ENCODE data around the gene CDC42BPA. TPM values are rescaled to one million over a fixed set of nuclear protein-coding genes. Genes with fewer than 3 reads are reported as not detected.

Gene CDC42BPA
- total and polyA plus RNA-seq, 2 of the 13 experiments (the other 11 are each of a cell fraction or from before 2014, with no cell fraction given): 6.5 to 16.0 TPM

- TF ChIP-seq, protein P1, sequence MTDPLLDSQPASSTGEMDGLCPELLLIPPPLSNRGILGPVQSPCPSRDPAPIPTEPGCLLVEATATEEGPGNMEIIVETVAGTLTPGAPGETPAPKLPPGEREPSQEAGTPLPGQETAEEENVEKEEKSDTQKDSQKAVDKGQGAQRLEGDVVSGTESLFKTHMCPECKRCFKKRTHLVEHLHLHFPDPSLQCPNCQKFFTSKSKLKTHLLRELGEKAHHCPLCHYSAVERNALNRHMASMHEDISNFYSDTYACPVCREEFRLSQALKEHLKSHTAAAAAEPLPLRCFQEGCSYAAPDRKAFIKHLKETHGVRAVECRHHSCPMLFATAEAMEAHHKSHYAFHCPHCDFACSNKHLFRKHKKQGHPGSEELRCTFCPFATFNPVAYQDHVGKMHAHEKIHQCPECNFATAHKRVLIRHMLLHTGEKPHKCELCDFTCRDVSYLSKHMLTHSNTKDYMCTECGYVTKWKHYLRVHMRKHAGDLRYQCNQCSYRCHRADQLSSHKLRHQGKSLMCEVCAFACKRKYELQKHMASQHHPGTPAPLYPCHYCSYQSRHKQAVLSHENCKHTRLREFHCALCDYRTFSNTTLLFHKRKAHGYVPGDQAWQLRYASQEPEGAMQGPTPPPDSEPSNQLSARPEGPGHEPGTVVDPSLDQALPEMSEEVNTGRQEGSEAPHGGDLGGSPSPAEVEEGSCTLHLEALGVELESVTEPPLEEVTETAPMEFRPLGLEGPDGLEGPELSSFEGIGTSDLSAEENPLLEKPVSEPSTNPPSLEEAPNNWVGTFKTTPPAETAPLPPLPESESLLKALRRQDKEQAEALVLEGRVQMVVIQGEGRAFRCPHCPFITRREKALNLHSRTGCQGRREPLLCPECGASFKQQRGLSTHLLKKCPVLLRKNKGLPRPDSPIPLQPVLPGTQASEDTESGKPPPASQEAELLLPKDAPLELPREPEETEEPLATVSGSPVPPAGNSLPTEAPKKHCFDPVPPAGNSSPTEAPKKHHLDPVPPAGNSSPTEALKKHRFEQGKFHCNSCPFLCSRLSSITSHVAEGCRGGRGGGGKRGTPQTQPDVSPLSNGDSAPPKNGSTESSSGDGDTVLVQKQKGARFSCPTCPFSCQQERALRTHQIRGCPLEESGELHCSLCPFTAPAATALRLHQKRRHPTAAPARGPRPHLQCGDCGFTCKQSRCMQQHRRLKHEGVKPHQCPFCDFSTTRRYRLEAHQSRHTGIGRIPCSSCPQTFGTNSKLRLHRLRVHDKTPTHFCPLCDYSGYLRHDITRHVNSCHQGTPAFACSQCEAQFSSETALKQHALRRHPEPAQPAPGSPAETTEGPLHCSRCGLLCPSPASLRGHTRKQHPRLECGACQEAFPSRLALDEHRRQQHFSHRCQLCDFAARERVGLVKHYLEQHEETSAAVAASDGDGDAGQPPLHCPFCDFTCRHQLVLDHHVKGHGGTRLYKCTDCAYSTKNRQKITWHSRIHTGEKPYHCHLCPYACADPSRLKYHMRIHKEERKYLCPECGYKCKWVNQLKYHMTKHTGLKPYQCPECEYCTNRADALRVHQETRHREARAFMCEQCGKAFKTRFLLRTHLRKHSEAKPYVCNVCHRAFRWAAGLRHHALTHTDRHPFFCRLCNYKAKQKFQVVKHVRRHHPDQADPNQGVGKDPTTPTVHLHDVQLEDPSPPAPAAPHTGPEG (CRISPR knock-in tag; IDR thresholded peaks at IDR 0.05): no peak
- TF ChIP-seq MAFK (conservative IDR thresholded peaks at IDR 0.05 in 1 of 2, IDR thresholded peaks at IDR 0.05 in 1 of 2; ENCODE audit: low read length in 2 of 2): peak in 1 of 2 experiments; percentile 19; a peak in 1 of 4 replicates
- TF ChIP-seq POLR2A (IDR thresholded peaks at IDR 0.05; ENCODE audit: insufficient read depth in 1 of 2, low read depth in 2 of 2, low read length in 2 of 2): no peak
- TF ChIP-seq ZNF777 (CRISPR knock-in tag; IDR thresholded peaks at IDR 0.05): no peak
- TF ChIP-seq USF2 (IDR thresholded peaks at IDR 0.05; ENCODE audit: low read depth, low read length): no peak
- no peak for TF ChIP-seq USF2 (CRISPR knock-in tag; IDR thresholded peaks at IDR 0.05; ENCODE audit: borderline replicate concordance)
- no peak for TF ChIP-seq ATF7-NPFF (CRISPR knock-in tag; IDR thresholded peaks at IDR 0.05; ENCODE audit: low read depth)
- no peak for TF ChIP-seq NKX3-1 (CRISPR knock-in tag; IDR thresholded peaks at IDR 0.05)
- no peak for TF ChIP-seq SIN3B (IDR thresholded peaks at IDR 0.05; ENCODE audit: low read length)
- peak; percentile 35; the same call in 1 of the 2 replicates for TF ChIP-seq BCL6 (CRISPR knock-in tag; IDR thresholded peaks at IDR 0.05)
- TF ChIP-seq RARA (CRISPR knock-in tag; IDR thresholded peaks at IDR 0.05): 0 out of 2 replicates have a peak, but pooled peaks have one; percentile 31
- peak; percentile 74 for TF ChIP-seq ELF3 (CRISPR knock-in tag; IDR thresholded peaks at IDR 0.05)
- no peak for TF ChIP-seq ZNF569 (CRISPR knock-in tag; IDR thresholded peaks at IDR 0.05; ENCODE audit: borderline replicate concordance)
- no peak for TF ChIP-seq GFI1 (CRISPR knock-in tag; IDR thresholded peaks at IDR 0.05; ENCODE audit: borderline replicate concordance)
- TF ChIP-seq TEAD3 (CRISPR knock-in tag; optimal IDR thresholded peaks at IDR 0.05; ENCODE audit: borderline replicate concordance): peak; percentile 51
- TF ChIP-seq, protein P2, sequence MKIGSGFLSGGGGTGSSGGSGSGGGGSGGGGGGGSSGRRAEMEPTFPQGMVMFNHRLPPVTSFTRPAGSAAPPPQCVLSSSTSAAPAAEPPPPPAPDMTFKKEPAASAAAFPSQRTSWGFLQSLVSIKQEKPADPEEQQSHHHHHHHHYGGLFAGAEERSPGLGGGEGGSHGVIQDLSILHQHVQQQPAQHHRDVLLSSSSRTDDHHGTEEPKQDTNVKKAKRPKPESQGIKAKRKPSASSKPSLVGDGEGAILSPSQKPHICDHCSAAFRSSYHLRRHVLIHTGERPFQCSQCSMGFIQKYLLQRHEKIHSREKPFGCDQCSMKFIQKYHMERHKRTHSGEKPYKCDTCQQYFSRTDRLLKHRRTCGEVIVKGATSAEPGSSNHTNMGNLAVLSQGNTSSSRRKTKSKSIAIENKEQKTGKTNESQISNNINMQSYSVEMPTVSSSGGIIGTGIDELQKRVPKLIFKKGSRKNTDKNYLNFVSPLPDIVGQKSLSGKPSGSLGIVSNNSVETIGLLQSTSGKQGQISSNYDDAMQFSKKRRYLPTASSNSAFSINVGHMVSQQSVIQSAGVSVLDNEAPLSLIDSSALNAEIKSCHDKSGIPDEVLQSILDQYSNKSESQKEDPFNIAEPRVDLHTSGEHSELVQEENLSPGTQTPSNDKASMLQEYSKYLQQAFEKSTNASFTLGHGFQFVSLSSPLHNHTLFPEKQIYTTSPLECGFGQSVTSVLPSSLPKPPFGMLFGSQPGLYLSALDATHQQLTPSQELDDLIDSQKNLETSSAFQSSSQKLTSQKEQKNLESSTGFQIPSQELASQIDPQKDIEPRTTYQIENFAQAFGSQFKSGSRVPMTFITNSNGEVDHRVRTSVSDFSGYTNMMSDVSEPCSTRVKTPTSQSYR (CRISPR knock-in tag; IDR thresholded peaks at IDR 0.05; ENCODE audit: borderline replicate concordance): 0 out of 2 replicates have a peak, but pooled peaks have one; percentile 42
- TF ChIP-seq MAFG (CRISPR knock-in tag; IDR thresholded peaks at IDR 0.05): 0 out of 2 replicates have a peak, but pooled peaks have one; percentile 57
- TF ChIP-seq NFE2 (CRISPR knock-in tag; IDR thresholded peaks at IDR 0.05): peak; percentile 79; the same call in 1 of the 2 replicates
These were observed 39.1 kb upstream of the CDC42BPA start (continued) for GRCh38 chr1:227357171-227357926.
